HG03064 (cell line): ENCODE results near the gene DAGLA.
"Not testable (repeated sequence)": the region's sequence is repeated elsewhere in the genome, so short reads cannot be mapped to it uniquely, and the experiment has no call there.

ENCODE experiments used
- ATAC-seq: cut with Tn5 transposase; IDR thresholded peaks from one replicate; pipeline ENCODE4 v1.9.1; 2021; ENCODE audit warnings: low read depth; ENCODE audit not compliant: unreplicated experiment

The DAGLA gene

DNA sequence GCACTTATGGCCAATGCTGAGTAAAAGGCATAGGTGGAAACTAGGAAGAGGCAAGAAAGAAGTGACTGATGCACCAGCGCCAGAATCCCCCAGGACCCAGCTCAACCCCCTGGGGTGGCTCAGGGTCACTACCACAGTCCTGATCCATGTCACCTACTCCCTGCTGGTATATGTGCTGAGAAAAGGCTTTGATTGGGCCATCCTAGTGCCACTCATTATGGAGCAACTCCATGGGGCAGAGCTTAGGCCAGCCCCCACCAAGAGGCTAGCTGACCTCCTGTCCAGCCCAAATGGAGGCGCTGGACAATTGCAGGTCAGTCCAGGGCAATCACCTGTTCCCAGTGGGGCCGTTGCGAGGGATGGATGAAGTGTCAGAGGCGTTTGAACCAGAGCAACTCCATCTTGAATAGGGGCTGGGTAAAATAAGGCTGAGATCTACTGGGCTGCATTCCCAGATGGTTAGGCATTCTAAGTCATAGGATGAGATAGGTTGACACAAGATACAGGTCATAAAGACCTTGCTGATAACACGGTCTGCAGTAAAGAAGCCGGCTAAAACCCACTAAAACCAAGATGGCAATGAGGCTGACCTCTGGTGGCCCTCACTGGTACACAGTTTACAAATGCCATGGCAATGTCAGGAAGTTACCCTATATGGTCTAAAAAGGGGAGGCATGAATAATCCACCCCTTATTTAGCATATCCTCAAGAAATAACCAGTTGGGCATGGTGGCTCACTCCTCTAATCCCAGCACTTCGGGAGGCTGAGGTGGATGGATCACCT, 20.6 kb upstream of the DAGLA start:
- ATAC-seq, result no peak

- ATAC-seq, result not testable (repeated sequence)
These were observed 19.2 kb upstream of the DAGLA start for GRCh38 chr11:61660997-61661396.

- no peak for ATAC-seq
These were observed 13.4 kb upstream of the DAGLA start for GRCh38 chr11:61666684-61667297.

DNA sequence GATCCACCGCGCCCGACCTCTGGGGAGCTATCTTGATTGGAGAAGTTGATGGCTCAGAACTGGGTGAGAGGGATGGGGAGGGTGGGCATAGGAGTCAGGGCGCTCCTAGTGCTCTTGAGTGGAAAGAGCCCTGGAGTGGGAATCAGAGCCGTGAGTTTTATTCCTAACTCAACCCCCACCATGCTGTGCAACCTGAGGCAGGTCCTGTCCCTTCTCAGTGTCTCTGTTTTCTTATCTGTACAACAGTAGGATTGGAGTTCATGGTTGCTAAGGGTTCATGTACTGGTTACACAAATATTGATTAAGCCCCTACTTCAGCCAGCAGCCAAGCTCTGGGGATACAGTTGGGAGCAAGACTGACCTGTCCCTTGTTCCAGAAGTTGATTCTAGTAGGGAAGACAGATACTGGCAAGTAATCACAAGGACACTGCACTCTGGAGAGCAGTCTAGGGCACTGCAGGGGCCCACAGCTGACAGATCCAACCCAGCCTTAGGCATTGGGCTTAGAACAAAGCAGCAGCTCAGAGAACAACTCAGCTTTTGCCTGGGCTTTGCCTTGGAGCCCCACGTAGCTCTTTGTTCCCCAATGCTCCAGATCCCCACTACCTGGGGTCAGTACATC, 12.4 kb upstream of the DAGLA start:
- no peak for ATAC-seq

- ATAC-seq, result no peak
These were observed 10.8 kb upstream of the DAGLA start for GRCh38 chr11:61669417-61669816.

- ATAC-seq, result no peak
These were observed 9.6 kb upstream of the DAGLA start for GRCh38 chr11:61670626-61671025.

- no peak for ATAC-seq
These were observed 8.7 kb upstream of the DAGLA start for GRCh38 chr11:61671527-61671926.

- not testable (repeated sequence) for ATAC-seq
These were observed 6.2 kb upstream of the DAGLA start for GRCh38 chr11:61673946-61674467.

- no peak for ATAC-seq
These were observed 4.4 kb upstream of the DAGLA start for GRCh38 chr11:61675826-61676225.

DNA sequence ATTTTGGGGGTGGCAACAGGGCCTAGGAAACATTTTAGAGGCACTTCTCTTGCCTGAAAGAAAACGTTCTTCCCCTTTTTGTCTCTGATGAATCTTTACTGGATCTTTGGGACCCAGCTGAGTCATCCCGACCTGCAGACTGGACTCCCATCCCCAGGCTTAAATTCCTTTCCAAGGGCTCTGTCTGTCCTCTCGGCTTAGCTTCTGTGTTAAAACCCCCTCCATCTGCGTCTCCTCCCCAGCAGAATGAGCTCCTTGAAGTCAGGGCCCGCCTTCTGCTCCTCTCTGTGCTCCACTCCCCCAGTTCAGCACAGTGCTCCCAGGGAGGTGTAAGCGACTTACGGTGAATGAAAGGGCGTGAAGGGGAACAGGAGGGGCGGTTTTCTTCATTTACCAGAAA, 895 bp upstream of the DAGLA start:
- ATAC-seq, result no peak

- ATAC-seq, result no peak
These were observed 531 bp downstream of the DAGLA start for GRCh38 chr11:61680622-61681221.

GRCh38 chr11:61682093-61682732, 2.0 kb downstream of the DAGLA start:
- no peak for ATAC-seq

DNA sequence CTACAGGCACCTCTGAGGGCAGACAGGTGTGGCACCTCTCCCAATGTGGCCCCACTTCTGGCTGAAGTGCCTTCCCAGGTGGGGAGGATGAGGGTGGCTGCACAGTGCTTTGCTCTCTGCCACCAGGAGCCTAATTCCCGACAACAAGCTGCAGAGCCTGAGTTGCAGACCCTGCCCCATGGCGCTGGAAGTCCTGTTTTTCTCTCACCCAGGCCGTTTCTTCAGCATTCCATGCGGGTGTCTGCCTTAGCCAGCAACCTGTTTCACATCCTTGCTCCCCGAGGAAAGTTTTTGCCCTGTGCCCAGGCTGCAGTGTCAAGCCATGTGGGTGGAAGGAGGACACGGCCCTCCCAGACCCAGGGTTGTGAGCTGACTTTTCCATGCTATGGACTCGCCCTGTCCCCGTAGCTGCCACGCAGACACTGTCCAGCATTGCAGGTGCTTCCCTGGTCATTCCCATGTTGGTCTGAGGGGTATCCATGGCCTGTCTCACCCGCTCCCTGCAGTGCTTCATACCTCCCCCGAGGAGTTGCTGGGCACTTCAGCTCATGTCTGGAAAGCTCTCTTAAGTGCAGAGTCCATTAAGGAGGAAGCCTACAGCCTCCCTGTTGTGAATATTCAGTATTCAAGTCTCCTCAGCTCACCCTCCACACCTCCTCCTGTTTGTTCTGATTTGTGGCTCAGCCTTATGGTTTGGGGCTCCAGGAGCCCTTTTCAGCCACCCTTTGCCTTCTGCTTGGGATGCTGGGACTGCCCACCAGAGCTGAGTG, 2.9 kb downstream of the DAGLA start:
- no peak for ATAC-seq

DNA sequence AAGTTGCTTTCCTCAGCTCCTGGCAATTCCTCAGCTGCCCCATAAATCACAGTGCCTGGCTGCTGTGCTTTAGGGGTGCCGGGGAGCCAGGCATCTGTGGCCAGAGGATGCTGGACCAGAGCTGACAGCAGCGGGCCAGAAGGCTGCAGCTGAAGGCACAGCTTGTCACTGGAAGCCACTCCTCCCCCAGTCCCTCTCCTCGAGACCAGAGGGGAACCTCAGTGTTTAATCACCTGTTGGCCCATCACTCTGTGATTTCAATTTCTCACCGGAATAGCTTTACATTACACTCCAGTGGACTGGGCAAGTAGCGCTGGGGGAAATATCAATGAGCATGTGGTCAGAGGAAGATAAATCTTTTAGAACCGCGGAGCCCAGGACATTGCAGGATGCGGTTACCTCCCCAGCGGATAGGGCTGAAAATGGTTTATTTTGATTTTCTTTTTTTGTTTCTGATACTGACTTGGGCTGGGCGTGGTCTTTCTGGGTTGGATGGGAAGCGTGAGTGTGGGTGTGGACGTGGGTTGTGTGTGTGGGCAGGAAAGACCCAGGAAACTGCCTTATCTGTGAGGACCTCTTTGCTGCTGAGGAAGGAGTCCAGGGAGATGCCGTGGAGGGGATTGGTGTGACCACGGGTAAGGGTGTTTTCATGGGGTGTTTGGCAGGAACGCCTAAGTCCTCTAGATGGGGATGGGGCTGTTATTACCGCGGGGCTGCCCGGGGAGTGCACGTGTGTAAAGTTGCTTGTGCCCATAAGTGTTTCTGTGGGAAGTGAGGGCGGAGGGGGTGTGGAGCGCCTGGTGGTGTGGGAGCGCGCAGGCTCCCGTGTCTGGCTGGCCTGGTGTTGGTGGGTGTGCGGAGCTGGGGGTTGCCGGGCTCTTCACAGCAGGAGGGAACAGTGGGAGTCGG, 4.0 kb downstream of the DAGLA start:
- ATAC-seq, result no peak

DNA sequence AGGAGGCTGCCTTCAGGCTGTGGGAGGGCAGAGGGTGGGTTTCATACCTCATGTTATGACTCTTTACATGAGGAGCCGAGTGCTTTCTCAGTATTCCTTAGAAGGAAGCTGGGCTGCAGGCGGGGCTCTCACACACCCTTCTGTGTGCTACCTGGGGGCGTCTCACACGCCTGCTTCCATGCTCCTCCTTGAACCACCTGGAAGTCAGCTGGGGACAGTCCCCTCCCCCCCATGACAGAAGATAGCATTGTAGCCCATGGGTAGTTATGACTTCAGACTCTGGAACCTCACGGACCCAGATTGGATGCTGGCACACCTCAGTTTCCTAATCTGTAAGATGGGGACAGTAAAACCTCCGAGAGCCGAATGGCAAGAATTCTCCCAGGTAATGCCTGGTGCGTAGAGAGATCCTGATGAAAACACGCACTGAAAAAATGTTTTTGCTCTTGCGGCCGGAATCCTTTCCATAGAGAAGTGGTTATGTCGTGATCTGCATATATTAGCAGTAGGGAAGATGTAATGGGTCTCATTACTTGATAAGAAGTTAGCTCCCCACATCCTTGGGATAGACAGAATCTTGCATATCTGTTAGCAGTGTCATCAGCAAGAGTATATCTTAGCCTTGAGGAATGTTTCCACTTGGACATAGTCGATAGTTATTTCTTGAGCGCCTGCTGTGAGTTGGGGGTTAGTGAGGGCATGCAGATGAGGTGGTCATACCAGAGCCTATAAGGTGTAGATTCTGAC, 4.9 kb downstream of the DAGLA start:
- ATAC-seq, result no peak

DNA sequence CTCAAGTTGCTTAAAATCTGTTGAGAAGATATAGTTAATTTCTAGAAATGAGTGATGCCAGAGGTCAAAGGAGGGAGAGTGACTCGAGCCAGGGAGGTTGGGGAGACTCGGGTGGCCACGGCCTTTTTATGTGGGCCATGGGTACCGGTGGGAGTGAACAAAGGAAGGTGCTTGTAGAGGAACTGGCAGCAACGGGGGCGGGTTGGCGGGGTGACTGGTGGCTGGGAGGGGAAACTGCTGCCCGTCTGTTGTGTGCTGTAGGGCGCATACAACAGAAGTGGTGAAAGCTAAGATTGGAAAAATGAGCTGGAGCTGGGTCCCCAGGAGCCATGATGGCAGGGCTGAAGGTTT, 5.4 kb downstream of the DAGLA start:
- no peak for ATAC-seq

DNA sequence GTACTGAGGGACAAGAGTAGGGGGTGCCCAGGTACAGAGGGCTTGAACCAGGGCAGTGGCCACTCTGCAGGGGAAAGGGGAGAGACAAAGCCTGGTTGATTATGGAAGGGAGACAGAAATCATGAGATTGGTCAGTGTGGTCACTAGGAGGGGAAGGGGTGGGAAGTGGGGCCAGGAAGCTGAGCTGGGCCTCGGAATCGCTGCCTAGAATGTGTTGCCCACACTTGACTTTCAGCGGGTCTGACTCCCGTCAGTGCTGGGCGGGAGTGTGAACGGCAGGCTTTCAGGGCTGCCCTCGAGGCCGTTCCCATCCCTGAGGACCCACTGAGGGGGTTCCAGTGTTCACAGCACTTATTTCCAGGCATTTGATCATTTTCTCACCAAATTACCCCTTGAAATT, 5.9 kb downstream of the DAGLA start:
- ATAC-seq, result no peak

DNA sequence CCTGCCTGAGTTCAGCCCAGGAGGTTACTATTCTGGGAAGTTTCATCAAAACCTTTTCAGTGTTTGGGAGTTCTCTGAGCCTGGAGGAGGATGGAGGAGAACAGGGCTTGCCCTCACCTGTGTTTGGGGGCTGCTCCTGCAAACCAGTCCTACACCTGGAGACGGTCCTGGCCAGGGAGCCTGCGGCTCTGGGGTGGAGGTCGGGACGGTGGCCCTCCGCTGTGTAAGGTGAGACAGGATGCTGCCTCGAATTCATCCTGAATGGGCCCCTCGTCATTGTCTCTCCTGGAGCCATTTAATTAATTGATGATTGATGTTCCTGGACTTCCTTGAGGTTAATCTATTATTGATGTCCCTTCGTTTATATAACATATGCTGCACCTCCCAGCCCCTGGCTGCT, 6.3 kb downstream of the DAGLA start:
- no peak for ATAC-seq
